T-cell (primary cell): Measurements from ENCODE around the gene THBS4. TPM values are rescaled to one million over a fixed set of nuclear protein-coding genes. Genes with fewer than 3 reads are reported as not detected.
"Not testable (repeated sequence)": the region's sequence is repeated elsewhere in the genome, so short reads cannot be mapped to it uniquely, and the experiment has no call there.

ENCODE experiments used
- ATAC-seq, 4 experiments: fragments of 200-7000 bp in 3 of 4; fragments of 150-1000 bp in 1 of 4; cut with Tn5 transposase; replicated peaks in 1 of 4; 1 replicate in 3 of 4; 2 replicates in 1 of 4; pipeline ENCODE4 v1.10.0; 2021; ENCODE audit warnings: moderate library complexity in 3 of 4, mild to moderate bottlenecking in 2 of 4, moderate number of reproducible peaks in 1 of 4
- CTCF ChIA-PET, 2 donors: fragments of 300-600 bp; sonication (Branson Sonifier 250); formaldehyde crosslinking; loops; one replicate each; lab custom pipeline; 2022; ENCODE audit warnings: antibody characterized with exemption in 2 of 2; lab: Charles Lee
- POLR2A ChIA-PET, 2 donors: fragments of 300-600 bp; sonication (Branson Sonifier 250); formaldehyde crosslinking; loops; one replicate each; lab custom pipeline; 2022; ENCODE audit warnings: antibody characterized with exemption in 2 of 2; lab: Charles Lee
- DNase-seq, 35 experiments: peaks; one replicate each; pipeline versions ENCODE4 v3.0.0 to v3.0.0-alpha.2; 2013 to 2023
- H3K27ac ChIP-seq: one replicate; pipeline ENCODE4 v1.5.1; 2013; ENCODE audit warnings: low read length
- H3K27me3 ChIP-seq, 2 experiments: replicated peaks in 1 of 2; 1 replicate in 1 of 2; 2 replicates in 1 of 2; pipeline versions ENCODE4 v1.6.1 to v1.7.0; 2013; ENCODE audit warnings: low read length in 1 of 2, mixed read lengths in 1 of 2; ENCODE audit not compliant: control insufficient read depth in 2 of 2, insufficient read depth in 2 of 2; ENCODE audit errors: extremely low read depth in 1 of 2
- H3K36me3 ChIP-seq, 2 donors: 1 replicate in 1 of 2; 2 replicates in 1 of 2; pipeline versions ENCODE4 v1.6.1 to v1.7.0; 2013; ENCODE audit warnings: low read length in 1 of 2; ENCODE audit not compliant: control insufficient read depth in 2 of 2, insufficient read depth in 1 of 2; ENCODE audit errors: extremely low read depth in 1 of 2
- H3K4me1 ChIP-seq, 2 experiments: 1 replicate in 1 of 2; 2 replicates in 1 of 2; pipeline versions ENCODE4 v1.6.1 to v1.7.0; 2013; ENCODE audit warnings: low read length in 2 of 2, mixed read lengths in 1 of 2; ENCODE audit not compliant: insufficient read depth in 2 of 2, control insufficient read depth in 1 of 2; ENCODE audit errors: extremely low read depth in 1 of 2
- H3K4me3 ChIP-seq, 2 donors: 1 replicate in 1 of 2; 2 replicates in 1 of 2; pipeline versions ENCODE4 v1.5.1 to v1.7.0; 2013; ENCODE audit warnings: mild to moderate bottlenecking in 2 of 2, low read length in 1 of 2, moderate library complexity in 1 of 2; ENCODE audit not compliant: control insufficient read depth in 1 of 2; ENCODE audit errors: extremely low read depth in 1 of 2
- H3K9me3 ChIP-seq: 2 replicates; pipeline ENCODE4 v1.7.0; 2013
- H3K27ac Mint-ChIP-seq, 2 donors: one replicate each; pipeline ENCODE4 v1.8.0; 2020 to 2021; ENCODE audit warnings: mild to moderate bottlenecking in 2 of 2, mixed read lengths in 2 of 2
- H3K27me3 Mint-ChIP-seq, 2 donors: one replicate each; pipeline ENCODE4 v1.8.0; 2021 to 2022; ENCODE audit warnings: mixed read lengths in 2 of 2
- H3K36me3 Mint-ChIP-seq: one replicate; pipeline ENCODE4 v1.8.0; 2021; ENCODE audit warnings: mixed read lengths
- H3K4me1 Mint-ChIP-seq, 3 donors: one replicate each; pipeline ENCODE4 v1.8.0; 2020 to 2022; ENCODE audit warnings: mixed read lengths in 3 of 3, mild to moderate bottlenecking in 1 of 3
- H3K4me3 Mint-ChIP-seq, 3 donors: one replicate each; pipeline ENCODE4 v1.8.0; 2020 to 2022; ENCODE audit warnings: mild to moderate bottlenecking in 3 of 3, mixed read lengths in 3 of 3, moderate library complexity in 3 of 3
- H3K9me3 Mint-ChIP-seq, 3 donors: one replicate each; pipeline ENCODE4 v1.8.0; 2020 to 2022; ENCODE audit warnings: mixed read lengths in 3 of 3
- WGBS: methylation state at CpG from one replicate; pipeline ENCODE4 v1.1.5; 2013; ENCODE audit warnings: missing lambda C conversion rate; ENCODE audit not compliant: insufficient coverage; 5-methylcytosine and 5-hydroxymethylcytosine counted together
- total RNA-seq, 35 experiments: library from RNA in 6 of 35; stranded (reverse) in 6 of 35; fragments of 120-200 nt in 1 of 35; gene quantifications; one replicate each; pipeline versions ENCODE4 v1.2.1 to v1.2.4 and lab custom pipeline; 2013 to 2026

Gene THBS4
- total RNA-seq, 5 donors from 2014 or later (not counting 1 experiment from before 2014, with no cell fraction given), result 0.15 to 1.1 (median 0.53) TPM

- Mint-ChIP-seq H3K9me3 (no peaks in the 10 kb centered on the region), H3K27ac (peak overlapping the region; percentile 58 to 82), H3K27me3 (no peaks in the 10 kb centered on the region), H3K4me1 (peaks cover 7 to 12% (median 10%) of the 10 kb centered on the region in 3 donors), H3K4me3 (peak overlapping the region; percentile 62 to 82 (median 64)), H3K36me3 (peaks cover 27% of the 10 kb centered on the region)
- 61% methylated on average over 7 of the region's 19 CpGs for WGBS
- Histone ChIP-seq H3K4me1 (peaks cover 4 to 8% of the 10 kb centered on the region in 2 experiments), H3K27ac (peak overlapping the region; percentile 45), H3K36me3 (peaks cover 4 to 13% of the 10 kb centered on the region in 2 donors), H3K4me3 (peak overlapping the region; percentile 25 to 44), H3K9me3 (no peaks in the 10 kb centered on the region), H3K27me3 (no peaks in the 10 kb centered on the region)
- ChIA-PET CTCF (interaction anchor here (0.6 to 1.8 kb wide), 44 partner anchors 9 to 950 kb away, joined by 3 to 26 read pairs (median 4); no protein-coding TSS in a partner anchor), POLR2A (interaction anchor here (0.6 kb wide), 3 partner anchors 13 to 571 kb away, joined by 3 to 4 read pairs (median 3); no protein-coding TSS in a partner anchor)
- ATAC-seq (peak; percentile 63 to 81 (median 79)), DNase-seq (peak in 10 of 35 experiments; percentile 1 to 65 (median 13))
Observed at GRCh38 chr5:80083101-80083890, 48.1 kb downstream of the THBS4 start.

- no peaks in the 10 kb centered on the region for H3K36me3 ChIP-seq
- ChIA-PET CTCF (interaction anchor here (0.6 to 5.7 kb wide), 10 partner anchors 12 to 218 kb away, joined by 3 to 169 read pairs (median 8); no protein-coding TSS in a partner anchor), POLR2A (interaction anchor here (0.6 to 0.9 kb wide), 2 partner anchors 62 to 217 kb away, joined by 3 to 4 read pairs; no protein-coding TSS in a partner anchor)
- Mint-ChIP-seq H3K36me3 (peaks cover 22% of the 10 kb centered on the region), H3K27ac (no peak overlapping the region), H3K27me3 (no peaks in the 10 kb centered on the region), H3K9me3 (no peaks in the 10 kb centered on the region), H3K4me3 (no peak overlapping the region), H3K4me1 (peaks cover 25 to 35% (median 27%) of the 10 kb centered on the region in 3 donors)
- no CpG with 5 or more reads among the region's 5 CpGs for WGBS
- DNase-seq, result no peak
- no peak overlapping the region for H3K4me3 ChIP-seq
- H3K4me1 ChIP-seq, result peaks cover 11 to 23% of the 10 kb centered on the region in 2 experiments
- no peak overlapping the region for H3K27ac ChIP-seq
- no peak for ATAC-seq
- H3K9me3 ChIP-seq, result no peaks in the 10 kb centered on the region
- no peaks in the 10 kb centered on the region for H3K27me3 ChIP-seq
Observed at GRCh38 chr5:80090884-80091166, 55.7 kb downstream of the THBS4 start.

- ChIA-PET POLR2A (interaction anchor here (0.6 to 1.2 kb wide), 7 partner anchors 61 to 1087 kb away, joined by 3 to 6 read pairs (median 4); no protein-coding TSS in a partner anchor), CTCF (interaction anchor here (0.5 to 5.7 kb wide), 52 partner anchors 8 to 1490 kb away, joined by 3 to 169 read pairs (median 4); partner anchors contain the start of gene SERINC5 (in 2 of the 2))
- Mint-ChIP-seq H3K27ac (peak overlapping the region; percentile 80 to 94), H3K4me1 (peaks cover 27 to 38% (median 29%) of the 10 kb centered on the region in 3 donors), H3K36me3 (peaks cover 26% of the 10 kb centered on the region), H3K4me3 (peak overlapping the region in 2 of 3 donors; percentile 31 to 64)
- peaks cover 11 to 23% of the 10 kb centered on the region in 2 experiments for H3K4me1 ChIP-seq
- H3K9me3 Mint-ChIP-seq, H3K27me3 Mint-ChIP-seq, H3K4me3 ChIP-seq, H3K27ac ChIP-seq, H3K36me3 ChIP-seq, H3K9me3 ChIP-seq, H3K27me3 ChIP-seq: not testable (repeated sequence)
- ATAC-seq (peak; percentile 54 to 77 (median 57)), DNase-seq (peak in 22 of 35 experiments; percentile 2 to 80 (median 19))
- 0% methylated on average over 3 of the region's 15 CpGs for WGBS
Observed at GRCh38 chr5:80091792-80092192, 56.6 kb downstream of the THBS4 start.

- ChIA-PET CTCF (interaction anchor here (0.6 to 5.7 kb wide), 21 partner anchors 8 to 585 kb away, joined by 3 to 169 read pairs (median 6); partner anchors contain the start of gene SERINC5 (in 1 of the 2)), POLR2A (interaction anchor here (1.2 kb wide), 2 partner anchors 100 to 212 kb away, joined by 4 to 6 read pairs; no protein-coding TSS in a partner anchor)
- H3K36me3 Mint-ChIP-seq, result peaks cover 32% of the 10 kb centered on the region
- peak overlapping the region; percentile 49 for H3K27ac ChIP-seq
- peaks cover 29 to 45% (median 31%) of the 10 kb centered on the region in 3 donors for H3K4me1 Mint-ChIP-seq
- no peaks in the 10 kb centered on the region for H3K9me3 ChIP-seq
- H3K27me3 Mint-ChIP-seq, result no peaks in the 10 kb centered on the region
- peak; percentile 36 to 51 (median 41) for ATAC-seq
- H3K4me3 ChIP-seq, result no peak overlapping the region
- H3K27me3 ChIP-seq, result no peaks in the 10 kb centered on the region
- peaks cover 11 to 23% of the 10 kb centered on the region in 2 experiments for H3K4me1 ChIP-seq
- H3K36me3 ChIP-seq, result no peaks in the 10 kb centered on the region
- 18% methylated on average over 4 of the region's 8 CpGs for WGBS
- H3K9me3 Mint-ChIP-seq, result no peaks in the 10 kb centered on the region
- peak in 1 of 35 experiments; percentile 29 for DNase-seq
- peak overlapping the region; percentile 10 to 64 (median 45) for H3K4me3 Mint-ChIP-seq
- peak overlapping the region; percentile 87 to 94 for H3K27ac Mint-ChIP-seq
Observed at GRCh38 chr5:80092486-80093107, 57.4 kb downstream of the THBS4 start.

GRCh38 chr5:80093796-80094195 lies 58.6 kb downstream of the THBS4 start:
- Mint-ChIP-seq H3K36me3 (peaks cover 38% of the 10 kb centered on the region), H3K9me3 (no peaks in the 10 kb centered on the region), H3K4me1 (peaks cover 29 to 45% (median 31%) of the 10 kb centered on the region in 3 donors), H3K4me3 (no peak overlapping the region), H3K27me3 (no peaks in the 10 kb centered on the region), H3K27ac (peak overlapping the region; percentile 87 to 94)
- Histone ChIP-seq H3K36me3 (no peaks in the 10 kb centered on the region), H3K27me3 (no peaks in the 10 kb centered on the region), H3K4me3 (no peak overlapping the region), H3K4me1 (peaks cover 11 to 23% of the 10 kb centered on the region in 2 experiments), H3K9me3 (no peaks in the 10 kb centered on the region), H3K27ac (no peak overlapping the region)
- WGBS, result 77% methylated on average over 3 of the region's 8 CpGs
- POLR2A ChIA-PET, result interaction anchor here in 1 of 2 donors (0.5 kb wide), 1 partner anchor 163 kb away, joined by 6 read pairs; no protein-coding TSS in a partner anchor
- ATAC-seq (no peak), DNase-seq (no peak)
- CTCF ChIA-PET, result interaction anchor here (0.6 to 1.2 kb wide), 3 partner anchors 9 to 217 kb away, joined by 3 to 4 read pairs (median 3); no protein-coding TSS in a partner anchor
